SK-N-MC (cell line): Measurements from ENCODE around the gene GNA14.

Experiments
- EZH2 ChIP-seq: fragments of 200-600 bp; sonication (generic); IDR thresholded peaks from one replicate; pipeline ENCODE4 v1.6.1; 2017; ENCODE audit warnings: antibody characterized with exemption
- FOXP2 ChIP-seq: optimal IDR thresholded peaks from 2 replicates; pipeline ENCODE3; 2011; ENCODE audit warnings: mild to moderate bottlenecking, moderate library complexity; ENCODE audit not compliant: insufficient read depth; ENCODE audit errors: extremely low read length, control extremely low read depth
- POLR2AphosphoS5 ChIP-seq: IDR thresholded peaks from 2 replicates; pipeline ENCODE4 v1.6.1; 2012; ENCODE audit warnings: mild to moderate bottlenecking, low read depth, low read length, borderline replicate concordance

GRCh38 chr9:77521091-77521490 is 127.0 kb downstream of the GNA14 start:
- TF ChIP-seq EZH2 = no peak
- no peak for TF ChIP-seq POLR2AphosphoS5
- TF ChIP-seq FOXP2 = no peak
